Endothelial cell of umbilical vein (primary cell): ENCODE measurements around the gene HCN2. TPM values are rescaled to one million over a fixed set of nuclear protein-coding genes. Genes with fewer than 3 reads are reported as not detected.

ENCODE experiments used
- BruUV-seq: library from RNA; stranded (reverse); fragments of 400-500 nt; replicated peaks from 2 replicates; lab custom pipeline; 2021; lab: Mats Ljungman, UMichigan
- CTCF ChIA-PET: fragments of 300-600, 350-600 bp; sonication (Branson Sonifier 250); formaldehyde crosslinking; loops from one replicate; lab custom pipeline; 2021; ENCODE audit warnings: antibody characterized with exemption, inconsistent platforms; lab: Charles Lee
- POLR2A ChIA-PET: fragments of 300-600, 350-600 bp; sonication (Branson Sonifier 250); formaldehyde crosslinking; loops from one replicate; lab custom pipeline; 2021; ENCODE audit warnings: antibody characterized with exemption, inconsistent platforms; lab: Charles Lee
- DNase-seq: peaks from one replicate; pipeline ENCODE4 v3.0.0-alpha.2; 2011; ENCODE audit warnings: low read depth, low spot score
- FAIRE-seq: peaks from 2 replicates; lab custom pipeline; 2011; peaks lifted over from hg19 to GRCh38; lab: Jason Lieb, UNC
- H2AFZ ChIP-seq: 2 replicates; pipeline ENCODE4 v1.6.0; 2012; ENCODE audit warnings: low read depth, low read length, control low read depth, inconsistent platforms
- H3K27ac ChIP-seq: 2 replicates; pipeline ENCODE4 v1.5.1; 2011; ENCODE audit warnings: low read depth, mild to moderate bottlenecking, control low read depth, low read length, moderate library complexity; ENCODE audit not compliant: insufficient read depth
- H3K27me3 ChIP-seq, 2 experiments: 2 replicates each; pipeline versions ENCODE4 v1.6.0 to v1.6.1; 2011; ENCODE audit warnings: low read length in 2 of 2, mixed read lengths in 1 of 2; ENCODE audit not compliant: control insufficient read depth in 2 of 2, insufficient read depth in 2 of 2
- H3K36me3 ChIP-seq, 2 experiments: 2 replicates in 1 of 2; 3 replicates in 1 of 2; pipeline ENCODE4 v1.5.1; 2011; ENCODE audit warnings: low read length in 2 of 2, mild to moderate bottlenecking in 1 of 2, moderate library complexity in 1 of 2; ENCODE audit not compliant: control insufficient read depth in 2 of 2, insufficient read depth in 2 of 2; ENCODE audit errors: extremely low read depth in 1 of 2
- H3K4me1 ChIP-seq: 3 replicates; pipeline ENCODE4 v1.5.1; 2011; ENCODE audit warnings: mild to moderate bottlenecking, low read length; ENCODE audit not compliant: control insufficient read depth, insufficient read depth; ENCODE audit errors: extremely low read depth
- H3K4me2 ChIP-seq: 2 replicates; pipeline ENCODE4 v1.6.1; 2011; ENCODE audit warnings: low read length, control low read depth, mixed read lengths; ENCODE audit not compliant: insufficient read depth
- H3K4me3 ChIP-seq, 3 experiments: fragments of 200-600 bp in 1 of 3; sonication (generic), shearing (Covaris generic) in 1 of 3; replicated peaks in 1 of 3; 2 replicates each; pipeline ENCODE4 v1.5.1; 2011 to 2016; ENCODE audit warnings: control low read depth in 3 of 3, low read length in 3 of 3, mild to moderate bottlenecking in 2 of 3, inconsistent platforms in 1 of 3, low read depth in 1 of 3, moderate library complexity in 1 of 3; ENCODE audit not compliant: insufficient read depth in 1 of 3
- H3K79me2 ChIP-seq: 2 replicates; pipeline ENCODE4 v1.6.0; 2012; ENCODE audit warnings: low read length, inconsistent platforms; ENCODE audit not compliant: control insufficient read depth, insufficient read depth
- H3K9ac ChIP-seq: replicated peaks from 2 replicates; pipeline ENCODE3; 2011; ENCODE audit warnings: low read length, control low read depth; ENCODE audit not compliant: insufficient read depth; ENCODE audit errors: extremely low read depth
- H3K9me1 ChIP-seq: replicated peaks from 3 replicates; pipeline ENCODE4 v1.6.0; 2011; ENCODE audit warnings: mild to moderate bottlenecking, low read length; ENCODE audit not compliant: control insufficient read depth, insufficient read depth; ENCODE audit errors: extremely low read depth
- H3K9me3 ChIP-seq: replicated peaks from 2 replicates; pipeline ENCODE4 v1.5.1; 2012; ENCODE audit warnings: low read length, inconsistent platforms; ENCODE audit not compliant: control insufficient read depth, insufficient read depth
- H4K20me1 ChIP-seq: replicated peaks from 2 replicates; pipeline ENCODE3; 2011; ENCODE audit warnings: mild to moderate bottlenecking, low read length; ENCODE audit not compliant: control insufficient read depth, insufficient read depth; ENCODE audit errors: extremely low read depth
- CTCF ChIP-seq, 2 donors: IDR thresholded peaks; 1 replicate in 1 of 2; 2 replicates in 1 of 2; pipeline ENCODE4 v1.5.1; 2011; ENCODE audit warnings: low read length in 2 of 2, mild to moderate bottlenecking in 2 of 2, moderate library complexity in 2 of 2, control low read depth in 1 of 2, inconsistent platforms in 1 of 2, low read depth in 1 of 2; ENCODE audit not compliant: insufficient read depth in 1 of 2; ENCODE audit errors: extremely low read depth in 1 of 2
- EZH2 ChIP-seq: IDR thresholded peaks from 2 replicates; pipeline ENCODE4 v1.6.1; 2012; ENCODE audit warnings: borderline replicate concordance, low read depth, mild to moderate bottlenecking, moderate library complexity, low read length, inconsistent platforms; ENCODE audit not compliant: severe bottlenecking
- FOS ChIP-seq: IDR thresholded peaks from 2 replicates; pipeline ENCODE4 v1.6.1; 2011; ENCODE audit warnings: mild to moderate bottlenecking, low read length, moderate library complexity, borderline replicate concordance; ENCODE audit not compliant: insufficient read depth
- GATA2 ChIP-seq: IDR thresholded peaks from 2 replicates; pipeline ENCODE4 v1.7.0; 2011; ENCODE audit warnings: low read depth, mild to moderate bottlenecking, moderate library complexity, mixed read lengths, low read length; ENCODE audit not compliant: insufficient read length, insufficient read depth
- JUN ChIP-seq: IDR thresholded peaks from 2 replicates; pipeline ENCODE4 v1.6.1; 2011; ENCODE audit warnings: borderline replicate concordance, low read depth; ENCODE audit not compliant: insufficient read length, insufficient read depth
- MAX ChIP-seq: IDR thresholded peaks from 2 replicates; pipeline ENCODE4 v1.6.1; 2011; ENCODE audit not compliant: insufficient read depth, insufficient read length
- MYC ChIP-seq: IDR thresholded peaks from one replicate; pipeline ENCODE4 v1.6.1; 2011; ENCODE audit warnings: mild to moderate bottlenecking, low read depth, low read length
- dilution Hi-C: fragments of 300-500 bp; cut with MboI; formaldehyde crosslinking; loops from one replicate; pipeline ENCODE4 v1.15.0; 2019; ENCODE audit warnings: low sequenced_read_pairs; ENCODE audit not compliant: extremely low pct_ligation_motif_present
- intact Hi-C: fragments of 100-400 bp; cut with micrococcal nuclease; formaldehyde crosslinking; loops from one replicate; pipeline ENCODE4 v1.10.0; 2022
- polyA plus RNA-seq, 4 experiments: library from polyadenylated mRNA; depleted of rRNA in 3 of 4; stranded (reverse) in 3 of 4; unstranded in 1 of 4; fragments of >200 nt; gene quantifications; 2 replicates each; pipeline versions ENCODE4 v1.2.1 to v1.2.3, GENCODE V29; 2011 to 2012; ENCODE audit warnings: missing spikeins in 1 of 4
- total RNA-seq: library from RNA; stranded (reverse); gene quantifications from 2 replicates; pipeline ENCODE4 v1.2.3, GENCODE V29; 2021

The HCN2 gene
- total and polyA plus RNA-seq, 2 donors (not counting 3 experiments of a cell fraction or from before 2014, with no cell fraction given): 0.18 to 0.53 TPM

- ChIA-PET POLR2A (no interaction called here), CTCF (no interaction called here)
- Histone ChIP-seq H3K9me3 (no peaks in the 10 kb centered on the region), H3K9me1 (no peaks in the 10 kb centered on the region), H3K9ac (no peak overlapping the region), H4K20me1 (no peaks in the 10 kb centered on the region), H3K79me2 (peaks cover 39% of the 10 kb centered on the region), H3K4me2 (no peak overlapping the region), H3K4me1 (no peaks in the 10 kb centered on the region), H3K36me3 (peaks cover 8 to 20% of the 10 kb centered on the region in 2 experiments), H3K27ac (no peak overlapping the region), H2AFZ (no peak overlapping the region), H3K27me3 (no peaks in the 10 kb centered on the region), H3K4me3 (no peak overlapping the region)
- dilution Hi-C loops: no loop called here
- no peak for TF ChIP-seq MYC
- no peak for TF ChIP-seq MAX
- no peak for TF ChIP-seq FOS
- TF ChIP-seq JUN: no peak
- no peak for TF ChIP-seq EZH2
- TF ChIP-seq GATA2: no peak
- TF ChIP-seq CTCF (IDR thresholded peaks at IDR 0.05; ENCODE audit: extremely low read depth in 1 of 2, insufficient read depth in 1 of 2, low read depth in 1 of 2, low read length in 2 of 2): no peak
- DNase-seq (no peak), FAIRE-seq (no peak)
- intact Hi-C loops: no loop called here
- BruUV-seq: no TSS peak
These were observed 61.6 kb downstream of the HCN2 start for GRCh38 chr19:651114-651818.
